Measurements from ENCODE around the gene KRTAP19-7.

Gene KRTAP19-7, protein sequence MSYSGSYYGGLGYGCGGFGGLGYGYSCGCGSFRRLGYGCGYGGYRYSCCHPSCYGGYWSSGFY

DNA sequence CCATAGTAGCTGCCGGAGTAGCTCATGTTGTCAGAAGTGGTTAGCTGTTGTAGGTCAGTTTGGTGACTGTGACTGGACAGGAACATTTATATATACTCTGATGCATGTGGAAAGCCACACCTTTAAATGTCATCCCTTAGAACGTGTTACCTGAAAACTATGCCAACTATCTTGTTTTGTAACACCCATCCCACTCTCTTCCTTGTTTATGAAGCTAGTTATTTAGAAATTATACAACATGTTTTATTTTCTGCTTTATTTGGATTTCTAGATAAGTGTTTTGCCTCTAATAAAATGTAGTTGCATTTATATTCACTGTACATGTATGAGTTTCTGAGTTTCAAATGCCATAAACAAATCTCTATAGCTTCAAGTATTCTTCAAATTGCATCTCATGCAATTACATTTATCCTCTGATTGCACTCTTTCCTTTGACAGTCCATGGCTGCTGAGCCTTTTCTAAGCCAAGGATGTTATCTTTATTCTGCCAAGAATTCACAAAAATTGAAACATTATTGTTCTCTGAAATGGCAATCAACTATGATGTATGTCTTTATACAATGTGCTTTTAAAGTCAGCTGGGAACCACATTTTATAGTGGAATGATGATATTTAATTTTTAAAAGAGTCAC lies at the start of gene KRTAP19-7:
Gene KRTAP19-7 (minus strand): TSS at position 51 of the 632 bp plus-strand sequence. CDS start 25 bp downstream, at position 26.
- no peak for DNase-seq

DNA sequence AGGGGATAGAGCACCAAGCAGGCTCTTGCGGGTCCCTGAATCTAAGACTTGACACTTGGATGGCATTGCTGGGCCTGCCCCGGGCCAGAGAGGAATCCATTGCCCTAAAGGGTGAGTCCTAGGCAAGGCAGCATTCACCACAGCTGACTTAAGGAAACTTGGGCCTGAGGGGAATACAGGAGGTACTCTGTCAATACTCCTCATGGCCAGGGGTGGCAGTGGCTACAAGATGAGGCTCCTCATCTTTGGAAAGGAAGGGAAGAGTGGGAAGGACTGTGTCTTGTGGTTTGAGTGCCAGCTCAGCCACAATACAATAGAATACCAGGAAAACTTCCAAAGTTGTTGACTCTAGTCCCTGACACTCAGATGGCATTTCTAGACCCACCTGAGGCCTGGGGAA lies 44.9 kb upstream of the KRTAP19-7 start:
- DNase-seq = no peak

DNA sequence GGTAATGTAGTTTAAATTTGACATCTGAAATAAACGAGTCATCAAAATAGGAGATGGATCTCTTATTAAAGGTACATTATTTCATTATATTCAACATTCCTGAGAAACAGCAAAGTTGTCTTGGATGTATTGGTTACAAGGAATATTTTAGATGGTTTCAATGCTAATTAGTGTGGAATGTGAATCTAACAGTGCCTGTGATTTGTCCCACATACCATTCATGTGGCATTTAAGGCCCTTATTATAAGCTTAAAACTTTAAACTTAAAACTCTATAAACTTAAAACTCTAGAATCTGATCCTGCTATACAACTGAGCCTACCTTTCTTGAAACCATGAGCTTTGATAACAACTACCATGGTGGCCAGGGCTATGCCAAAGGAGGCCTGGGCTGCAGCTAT lies 39.7 kb upstream of the KRTAP19-7 start, which contains the start of gene KRTAP22-1:
Gene KRTAP22-1 (plus strand): TSS at position 301 of the 400 bp plus-strand sequence.
- no peak for DNase-seq

DNA sequence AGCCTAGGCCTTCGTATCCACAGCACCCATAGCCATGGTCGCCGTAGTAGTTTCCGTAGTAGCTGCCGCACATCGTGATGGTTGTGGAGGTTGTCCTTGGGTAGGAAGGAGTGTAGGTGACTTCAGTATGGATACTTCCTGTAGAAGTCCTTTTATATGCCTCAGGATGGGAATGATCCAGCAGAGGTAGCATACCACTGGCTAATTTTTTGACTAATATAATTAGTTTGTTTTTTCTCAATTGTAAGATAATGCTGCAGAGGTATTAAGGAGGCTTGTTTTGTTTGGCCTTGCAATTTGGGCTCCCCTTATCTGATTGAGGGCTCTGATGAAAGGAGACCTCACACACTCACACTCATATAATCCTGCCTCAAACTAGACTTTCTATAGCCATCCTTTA lies 37.7 kb upstream of the KRTAP19-7 start, which contains the start of gene KRTAP6-2:
Gene KRTAP6-2 (minus strand): TSS at position 101 of the 400 bp plus-strand sequence. CDS start 28 bp downstream, at position 73.
- no peak for DNase-seq

DNA sequence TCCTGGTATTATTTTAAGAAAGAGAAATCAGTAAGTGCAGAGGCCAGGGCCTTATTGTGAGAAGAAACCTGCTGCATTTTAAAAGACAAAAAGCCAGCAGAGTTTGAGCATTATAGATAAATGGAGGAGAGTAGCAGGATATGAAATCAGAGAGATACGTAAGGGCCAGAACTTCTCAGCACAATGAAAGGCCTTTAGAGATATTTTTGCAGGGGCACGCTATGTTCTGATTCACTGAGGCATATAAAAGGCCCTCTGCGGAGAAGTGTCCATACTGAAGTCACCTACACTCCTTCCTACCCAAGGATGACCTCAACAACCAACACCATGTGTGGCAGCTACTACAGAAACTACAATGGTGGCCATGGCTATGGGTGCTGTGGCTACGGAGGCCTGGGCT lies 31.0 kb upstream of the KRTAP19-7 start, which contains the start of gene KRTAP6-3:
Gene KRTAP6-3 (plus strand): TSS at position 301 of the 400 bp plus-strand sequence. CDS start 6 bp downstream, at position 307.
- no peak for DNase-seq

DNA sequence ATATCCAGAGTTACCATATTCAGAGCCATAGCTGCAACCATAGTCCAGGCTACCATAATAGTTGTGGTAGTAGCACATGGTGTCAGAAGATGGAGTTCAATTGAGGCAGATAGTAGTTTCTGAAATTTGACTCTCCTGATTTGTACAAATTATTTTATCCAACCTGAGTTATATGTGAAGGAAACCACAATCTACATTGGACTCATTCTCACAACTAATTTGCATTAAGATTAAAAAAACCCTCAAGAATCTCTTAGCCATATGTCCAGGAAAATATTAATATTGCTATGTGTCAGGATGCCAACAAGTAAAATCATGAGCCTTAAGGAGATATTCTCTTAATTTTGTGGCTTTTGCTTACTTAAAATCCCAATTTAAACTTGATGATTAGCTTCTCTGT lies 29.2 kb upstream of the KRTAP19-7 start, which contains the start of gene KRTAP22-2:
Gene KRTAP22-2 (minus strand): TSS at position 101 of the 400 bp plus-strand sequence.
- DNase-seq = no peak

DNA sequence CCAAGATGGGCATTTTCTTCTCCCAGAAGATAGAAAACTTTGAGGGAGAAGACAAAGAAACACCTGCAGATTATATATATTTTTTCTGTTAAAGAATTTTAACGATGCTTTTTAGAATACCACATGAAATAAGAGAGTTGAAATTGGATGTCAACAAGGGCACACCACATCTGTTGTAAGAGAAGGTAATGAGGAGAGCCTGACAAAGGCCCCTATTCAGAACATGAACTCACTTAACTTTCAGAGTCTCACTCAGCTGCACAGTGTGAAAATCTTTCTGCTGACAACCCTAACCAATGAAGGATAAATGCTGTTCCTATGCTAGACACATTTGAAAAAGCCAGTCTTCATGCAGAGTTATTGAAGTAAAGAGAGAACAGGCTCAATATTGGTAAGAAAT lies 21.8 kb upstream of the KRTAP19-7 start:
- DNase-seq = no peak

DNA sequence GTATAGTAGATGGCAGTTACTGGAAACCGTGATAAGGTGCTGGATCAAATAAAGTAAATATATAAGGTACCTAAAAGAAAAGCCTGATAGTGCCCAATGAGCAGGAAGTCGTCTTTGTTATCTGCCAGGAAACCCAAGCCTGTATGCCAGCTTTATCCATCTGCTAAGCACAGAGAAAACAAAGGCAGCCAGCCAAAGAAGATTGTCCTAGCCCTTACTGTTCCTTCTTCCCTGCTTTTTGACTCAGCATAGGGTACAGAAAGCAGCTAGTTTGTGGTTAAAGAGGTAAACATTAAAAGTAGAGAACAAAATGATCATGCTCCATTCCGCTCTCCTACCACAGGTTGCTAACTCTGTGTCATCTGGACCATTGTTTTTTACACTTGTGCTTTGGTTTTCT lies 19.0 kb upstream of the KRTAP19-7 start:
- DNase-seq = no peak

DNA sequence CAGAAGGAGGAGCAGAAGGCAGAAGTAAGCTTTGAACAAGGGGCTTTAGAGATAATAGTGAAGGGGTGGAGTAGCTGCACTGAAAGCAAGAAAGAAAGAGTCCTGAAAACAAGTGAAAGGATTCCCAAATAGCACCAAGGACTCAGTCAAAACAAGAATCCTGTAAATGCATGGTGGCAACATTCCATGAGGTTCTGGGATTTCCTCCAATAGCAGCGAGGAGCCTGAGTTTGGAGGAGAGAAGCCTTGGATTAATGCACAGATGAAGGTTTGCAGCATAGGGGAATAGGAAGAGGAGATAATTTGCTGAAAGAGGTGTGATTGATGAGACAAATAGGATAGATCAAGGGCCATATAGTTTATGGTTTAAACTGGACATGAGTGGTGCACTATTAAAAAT lies 18.2 kb upstream of the KRTAP19-7 start:
- no peak for DNase-seq

DNA sequence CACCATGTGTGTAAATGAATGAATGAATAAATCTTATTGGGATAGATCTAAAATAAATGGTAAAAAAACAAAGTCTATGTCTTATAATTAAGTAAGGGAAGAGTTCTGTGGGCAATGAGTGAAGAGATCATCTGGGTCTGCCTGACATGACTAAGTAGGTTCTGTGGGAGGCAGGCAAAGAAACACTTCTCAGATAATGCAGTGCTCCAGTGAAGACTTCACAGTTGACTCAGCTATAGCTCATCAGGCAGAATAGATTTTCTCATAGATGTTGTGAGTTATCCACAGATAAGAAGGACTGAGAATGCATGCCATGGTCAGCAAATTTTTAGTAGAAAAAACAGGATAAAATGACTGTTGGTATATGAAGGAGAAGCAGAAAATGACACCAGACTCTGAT lies 16.7 kb upstream of the KRTAP19-7 start:
- no peak for DNase-seq

DNA sequence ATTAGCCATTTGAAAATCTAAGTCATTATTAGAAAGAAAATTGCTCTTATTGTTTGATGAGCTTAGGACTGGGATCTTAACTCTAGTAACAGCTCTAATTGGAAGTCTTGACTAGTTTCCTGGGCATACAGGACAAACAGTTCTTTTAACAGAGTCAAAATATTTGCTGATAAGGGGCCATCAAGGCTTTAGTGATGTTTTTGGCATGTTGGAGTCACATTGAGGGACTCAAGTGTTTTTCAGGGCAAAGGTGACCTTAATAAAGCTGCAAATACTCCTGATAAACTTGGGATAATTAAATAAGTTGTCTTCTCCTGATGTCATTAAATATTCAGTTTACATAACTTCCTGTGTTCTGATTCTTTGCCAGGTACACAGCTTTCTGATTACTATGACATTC lies 6.5 kb upstream of the KRTAP19-7 start:
- DNase-seq = no peak

DNA sequence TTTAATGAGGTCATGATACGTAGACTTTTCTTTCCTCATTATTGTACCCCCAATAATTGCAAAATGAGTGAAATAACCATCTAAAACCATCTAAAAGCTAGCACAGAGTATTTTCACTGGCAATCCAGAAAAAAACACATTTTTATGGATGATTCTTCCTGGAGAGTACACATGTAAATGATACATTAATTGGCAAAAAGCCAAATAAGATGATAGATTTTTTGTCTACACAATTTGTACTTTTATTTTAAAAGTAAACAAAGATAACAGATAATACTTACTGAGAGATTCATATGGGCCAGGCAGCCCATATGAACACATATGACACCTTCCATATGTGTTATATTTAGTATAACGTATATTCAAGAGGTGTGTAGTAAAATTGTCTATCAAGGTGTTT lies 2.5 kb upstream of the KRTAP19-7 start:
- no peak for DNase-seq

DNA sequence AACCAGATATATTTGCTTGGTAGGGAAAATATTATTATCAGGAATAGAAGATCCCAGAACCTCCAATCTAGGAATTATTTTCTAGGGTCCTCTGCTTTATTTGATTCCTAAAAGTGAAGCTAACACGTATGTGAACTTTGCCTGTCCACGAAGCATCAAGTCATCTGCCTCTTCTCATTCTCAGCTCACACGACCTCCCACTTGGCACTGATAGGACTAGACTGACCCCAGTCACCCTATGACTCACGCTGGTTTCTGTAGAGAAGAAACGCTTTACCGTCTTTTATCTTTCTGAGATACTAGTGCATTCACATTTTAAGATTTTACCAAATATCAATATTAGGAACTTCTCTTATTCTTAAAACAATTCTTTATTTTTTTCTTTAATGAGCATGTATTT lies 2.0 kb upstream of the KRTAP19-7 start:
- no peak for DNase-seq

DNA sequence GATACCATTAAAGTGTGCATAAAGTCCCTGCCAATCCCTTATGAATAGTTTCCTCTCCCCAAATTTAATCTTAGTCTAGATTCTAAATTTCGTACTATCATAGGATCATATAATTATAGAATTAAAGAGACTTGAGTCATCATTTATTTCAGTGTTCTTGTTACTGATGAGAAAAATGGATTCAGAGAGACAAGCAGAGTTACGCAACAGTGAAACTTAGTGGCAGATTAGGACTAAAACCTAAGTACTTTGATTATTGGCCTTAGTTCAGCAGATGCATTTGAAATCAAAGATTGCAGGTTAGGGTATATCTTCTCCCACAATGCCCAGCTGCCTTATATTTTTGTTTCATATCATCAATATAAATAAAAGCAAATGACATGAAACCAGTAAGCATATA lies 843 bp upstream of the KRTAP19-7 start:
- no peak for DNase-seq

DNA sequence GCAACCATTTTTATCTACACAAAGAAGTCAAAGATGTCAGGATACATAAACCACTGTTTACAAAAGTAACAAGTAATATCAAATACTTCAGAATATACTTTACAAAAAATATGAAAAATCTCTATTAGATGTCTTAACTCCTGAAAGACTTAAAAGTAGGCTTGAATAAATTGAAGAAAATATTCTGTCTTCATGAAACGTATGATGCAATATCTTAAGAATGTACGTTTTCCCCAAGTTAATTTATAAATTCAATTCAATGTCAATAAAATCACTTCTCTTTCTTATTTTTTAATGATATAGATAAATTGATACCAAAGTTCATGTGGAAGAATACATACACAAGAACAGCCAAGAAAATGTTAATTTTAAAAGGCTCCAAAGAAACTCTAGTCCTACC lies 6.0 kb downstream of the KRTAP19-7 start:
- no peak for DNase-seq

DNA sequence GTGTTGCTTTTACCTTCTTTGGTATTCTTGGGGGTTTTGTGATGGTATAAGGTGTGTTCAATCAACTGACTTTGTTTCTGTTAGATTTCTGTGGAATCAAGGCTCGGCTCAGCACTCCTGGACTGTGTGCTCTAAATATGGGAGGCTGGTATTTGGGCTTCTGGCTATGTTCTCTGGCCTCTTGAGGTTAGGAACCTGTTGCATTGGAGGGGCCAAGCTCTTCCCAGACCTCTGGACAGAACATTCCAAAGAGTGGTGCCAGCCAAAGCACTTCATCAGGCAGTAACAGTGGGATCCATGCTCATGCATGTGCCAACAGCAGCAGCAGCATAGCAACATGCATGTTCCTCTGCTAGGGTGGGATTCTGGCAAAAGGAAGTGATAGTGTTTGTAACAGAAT lies 8.3 kb downstream of the KRTAP19-7 start:
- no peak for DNase-seq

DNA sequence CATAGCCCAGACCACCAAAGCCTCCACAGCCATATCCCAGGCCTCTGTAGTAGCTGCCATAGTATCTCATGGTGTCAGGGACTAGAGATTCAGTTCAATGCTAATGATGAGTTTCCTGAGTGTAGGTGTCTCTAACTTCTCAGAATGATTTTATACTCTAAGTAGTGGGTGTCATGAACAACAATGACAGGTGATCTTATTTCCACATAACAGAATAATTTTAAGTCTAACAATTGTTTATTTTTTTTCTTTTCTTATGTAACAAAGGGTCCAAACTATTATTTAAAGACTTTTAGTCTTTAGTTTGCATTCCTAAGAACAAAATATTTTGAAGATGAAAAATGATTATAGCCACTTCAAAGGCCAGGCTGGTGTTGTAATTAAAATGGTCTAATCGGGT lies 19.4 kb downstream of the KRTAP19-7 start, which contains the start of gene KRTAP19-6:
Gene KRTAP19-6 (minus strand): TSS at position 101 of the 400 bp plus-strand sequence. CDS start 31 bp downstream, at position 70.
- no peak for DNase-seq

DNA sequence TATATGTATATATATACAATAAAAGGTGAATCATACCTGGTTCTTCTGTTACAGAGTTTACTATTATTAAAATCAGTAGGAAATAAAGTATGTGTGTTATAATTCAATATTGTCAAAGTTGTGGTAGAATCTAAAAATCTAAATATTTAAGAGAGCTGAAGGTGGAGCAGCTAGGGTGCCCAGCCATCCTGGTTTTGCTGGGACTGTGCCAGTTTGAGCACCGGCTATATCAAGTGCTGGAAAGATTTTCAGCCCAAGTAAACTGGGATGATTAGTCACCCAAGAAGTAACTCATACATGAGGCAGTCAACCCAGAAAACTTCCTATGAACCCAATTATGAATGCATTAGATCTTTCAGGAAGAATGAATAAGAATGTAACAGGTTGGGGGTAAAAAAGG lies 42.2 kb downstream of the KRTAP19-7 start:
- DNase-seq = no peak

DNA sequence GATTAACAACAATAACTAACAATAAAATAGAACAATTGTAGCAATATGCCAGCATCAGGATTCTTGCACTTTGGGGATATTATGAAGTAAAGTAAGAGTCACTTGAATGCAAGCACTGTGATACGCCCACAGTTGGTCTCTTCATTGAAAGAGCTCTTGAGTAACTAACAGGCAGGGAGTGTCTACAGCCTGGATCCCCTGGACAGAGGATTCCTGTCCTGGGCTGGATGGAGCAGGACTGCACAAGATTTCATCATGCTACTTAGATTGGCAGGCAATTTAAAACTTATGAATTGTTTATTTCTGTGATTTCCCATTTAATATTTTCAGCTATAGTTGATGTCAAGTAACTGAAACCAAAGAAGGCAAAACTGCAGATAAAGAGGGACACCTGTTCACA lies 45.4 kb downstream of the KRTAP19-7 start:
- DNase-seq = no peak

All from HCEC 1CT (cell line).